HG03060 (cell line): ENCODE results near the gene CLIC3.

Source experiments
- ATAC-seq: cut with Tn5 transposase; IDR thresholded peaks from one replicate; pipeline ENCODE4 v1.9.1; 2021; ENCODE audit warnings: low read depth, moderate number of reproducible peaks; ENCODE audit not compliant: unreplicated experiment

CLIC3 gene

GRCh38 chr9:136983656-136984314, 12.6 kb downstream of the CLIC3 start:
- no peak for ATAC-seq

DNA sequence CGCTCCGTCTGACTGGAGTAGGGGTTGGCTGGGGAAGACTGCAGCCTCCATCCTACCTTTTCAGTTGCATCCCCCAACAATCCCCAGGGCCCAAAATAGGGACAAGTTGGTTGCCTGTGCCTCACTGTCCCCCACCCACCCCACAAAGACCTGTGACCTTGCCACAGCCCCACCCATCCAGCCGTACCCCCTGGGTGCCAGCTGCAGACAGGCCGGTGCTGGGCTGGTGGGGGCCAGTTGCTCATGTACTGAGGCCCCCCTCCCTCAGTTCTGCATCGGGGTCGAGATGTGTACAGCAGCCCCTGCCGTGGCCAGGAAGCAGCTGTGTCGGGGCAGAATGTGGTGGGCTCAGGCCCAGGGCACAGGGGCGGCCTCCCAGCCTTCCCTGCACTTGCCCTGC, 13.2 kb downstream of the CLIC3 start:
- no peak for ATAC-seq

DNA sequence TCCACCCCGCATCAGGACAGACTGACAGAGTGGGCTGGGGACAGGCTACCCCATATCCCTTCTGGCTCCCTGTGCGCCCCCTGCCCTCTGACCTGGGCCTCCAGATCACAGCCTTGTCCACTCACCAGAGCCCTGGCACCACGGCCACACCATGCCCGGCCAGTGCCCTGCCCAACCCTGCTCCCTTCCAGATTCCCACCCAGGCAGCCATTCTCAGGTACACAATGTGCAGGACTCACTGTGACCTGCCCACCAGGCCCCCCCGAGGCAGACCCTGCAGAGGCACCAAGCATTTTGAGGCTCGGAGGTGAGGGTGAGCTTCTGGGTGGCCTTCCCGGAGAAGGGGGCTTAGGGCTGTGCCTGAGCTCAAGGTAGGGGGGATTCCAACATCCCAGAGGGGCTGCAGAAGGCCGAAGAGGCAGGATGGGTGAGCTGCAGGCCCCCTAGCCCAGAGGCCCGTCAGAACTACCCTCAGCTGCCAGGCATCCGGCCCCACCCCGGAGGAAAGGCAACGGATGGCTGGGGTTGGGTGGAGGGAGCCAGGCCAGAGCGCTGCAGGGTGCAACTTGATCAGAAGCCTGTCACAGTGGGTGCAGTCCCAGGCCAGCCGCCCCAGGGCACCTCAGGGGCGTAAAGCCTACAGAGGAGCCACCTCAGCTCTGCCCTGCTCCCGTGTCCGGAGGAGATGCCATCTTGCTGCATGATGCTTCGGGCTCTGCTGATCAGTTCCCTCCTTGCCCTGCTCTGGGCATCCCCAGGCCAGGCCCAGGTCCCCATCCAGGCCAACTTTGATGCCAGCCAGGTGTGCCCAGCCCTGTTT, 13.9 kb downstream of the CLIC3 start, which contains the start of gene LCNL1:
Gene LCNL1, plus strand, starts transcription at position 762 of the 820 bp plus-strand sequence. CDS start 594 bp downstream, outside the sequence.
- no peak for ATAC-seq

GRCh38 chr9:136981588-136982231, 14.7 kb downstream of the CLIC3 start:
- ATAC-seq: no peak

DNA sequence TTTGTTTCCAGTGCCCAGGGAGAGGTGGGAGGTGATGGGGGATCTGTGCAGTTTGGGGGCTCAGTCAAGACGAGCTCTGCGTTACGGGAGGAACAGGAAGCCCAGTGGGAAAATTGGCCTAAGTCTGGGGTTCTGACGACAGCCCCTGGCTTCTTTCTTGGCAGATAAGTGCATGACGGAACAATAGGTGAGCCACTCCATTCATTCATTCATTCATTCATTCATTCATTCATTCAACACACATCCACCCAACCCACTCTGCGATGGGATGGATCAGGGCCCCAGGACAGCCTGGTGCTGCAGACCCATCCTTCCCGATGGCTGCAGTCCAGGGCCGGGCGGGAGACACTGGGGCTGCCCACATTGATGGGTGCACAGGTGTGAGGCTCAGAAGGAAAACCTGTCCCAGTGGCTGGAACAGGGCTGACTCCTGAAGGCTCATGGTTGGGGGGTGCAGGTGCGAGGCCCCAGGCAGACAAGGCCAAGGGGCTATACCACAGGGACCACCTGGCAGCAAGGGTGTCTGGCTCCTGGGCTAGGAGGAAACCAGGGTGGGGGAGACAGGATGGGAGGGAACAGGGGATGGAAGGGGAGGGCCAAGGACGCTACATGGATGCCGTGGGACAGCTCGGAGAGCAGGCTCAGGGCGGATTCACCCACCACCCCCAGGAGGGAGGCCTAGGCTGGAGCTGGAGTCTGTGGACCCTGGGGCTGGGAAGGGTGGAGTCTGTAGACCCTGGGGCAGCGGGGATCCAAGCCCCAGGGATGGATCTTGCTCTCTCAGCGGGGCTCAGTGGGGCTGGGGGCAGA, 15.5 kb downstream of the CLIC3 start:
- ATAC-seq: no peak

DNA sequence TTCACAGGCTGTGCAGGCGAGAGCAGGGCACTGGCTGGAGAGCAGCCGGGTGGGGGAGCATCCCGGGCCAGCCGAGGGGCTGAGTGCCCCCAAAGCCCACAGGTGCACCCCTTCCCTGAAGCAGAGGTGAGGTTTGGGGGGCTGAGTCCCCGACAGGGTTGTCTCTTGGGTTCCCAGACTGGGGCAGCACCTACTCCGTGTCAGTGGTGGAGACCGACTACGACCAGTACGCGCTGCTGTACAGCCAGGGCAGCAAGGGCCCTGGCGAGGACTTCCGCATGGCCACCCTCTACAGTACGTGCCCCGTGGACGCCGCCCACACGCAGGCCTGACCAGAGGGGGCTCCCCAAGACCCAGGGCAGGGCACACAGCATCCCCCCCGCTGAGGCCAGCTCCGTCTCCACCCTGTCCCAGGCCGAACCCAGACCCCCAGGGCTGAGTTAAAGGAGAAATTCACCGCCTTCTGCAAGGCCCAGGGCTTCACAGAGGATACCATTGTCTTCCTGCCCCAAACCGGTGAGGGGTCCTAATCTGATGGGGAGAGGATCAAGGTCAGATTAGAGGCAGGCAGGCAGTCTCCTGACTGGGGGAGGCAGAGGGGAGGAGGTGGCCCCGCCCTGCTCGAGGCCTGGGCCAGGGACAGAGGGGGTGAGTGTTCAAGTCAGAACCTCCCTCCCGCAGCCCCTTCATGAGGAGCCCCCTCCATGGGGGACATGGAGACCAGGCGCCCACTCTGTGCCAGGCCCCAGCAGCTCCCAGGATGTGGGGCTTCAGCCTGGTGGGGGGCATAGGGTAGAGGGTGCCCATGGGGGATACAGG, 16.4 kb downstream of the CLIC3 start:
- no peak for ATAC-seq

GRCh38 chr9:136978865-136979544, 17.4 kb downstream of the CLIC3 start:
- no peak for ATAC-seq

- no peak for ATAC-seq
Measured at GRCh38 chr9:136978073-136978864, 18.1 kb downstream of the CLIC3 start.

DNA sequence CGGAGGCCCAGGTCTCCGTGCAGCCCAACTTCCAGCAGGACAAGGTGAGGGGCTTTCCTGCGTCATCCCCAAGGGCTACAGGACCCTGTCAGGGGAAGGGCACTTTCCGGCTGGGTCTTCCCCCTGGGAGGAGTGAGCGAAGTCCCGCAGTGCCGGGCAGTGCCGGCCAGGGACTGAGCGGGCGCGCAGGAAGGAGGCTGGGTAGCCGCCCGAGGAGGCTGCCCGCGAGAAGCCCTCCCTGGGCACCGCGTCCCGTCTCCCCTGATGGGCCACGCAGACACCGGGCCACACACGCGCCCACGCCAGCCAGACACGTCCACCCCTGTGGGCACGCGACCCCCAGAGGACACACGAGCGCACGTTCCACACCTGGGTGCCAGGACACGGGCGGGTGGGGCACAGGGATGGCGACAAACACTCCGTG, 18.7 kb downstream of the CLIC3 start:
- ATAC-seq: no peak

DNA sequence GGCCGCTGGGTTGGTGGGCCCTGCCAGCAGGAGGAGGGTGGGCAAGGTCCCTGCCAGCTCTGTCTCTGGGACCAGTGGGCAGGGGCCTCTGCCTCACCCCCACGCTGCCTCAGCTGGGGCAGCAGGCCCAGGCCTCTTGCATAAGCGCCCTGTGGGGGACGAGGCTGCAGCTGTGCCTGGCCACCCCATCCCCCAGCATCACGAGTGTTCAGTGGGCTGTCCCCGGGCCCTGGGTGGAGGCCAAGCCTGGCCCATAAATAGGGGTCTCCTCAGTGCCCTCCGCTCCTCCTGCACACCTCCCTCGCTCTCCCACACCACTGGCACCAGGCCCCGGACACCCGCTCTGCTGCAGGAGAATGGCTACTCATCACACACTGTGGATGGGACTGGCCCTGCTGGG, 19.1 kb downstream of the CLIC3 start, which contains the start of gene PTGDS:
Gene PTGDS, plus strand, starts transcription at position 282 of the 400 bp plus-strand sequence. Its CDS starts 75 bp downstream, at position 357.
- no peak for ATAC-seq

DNA sequence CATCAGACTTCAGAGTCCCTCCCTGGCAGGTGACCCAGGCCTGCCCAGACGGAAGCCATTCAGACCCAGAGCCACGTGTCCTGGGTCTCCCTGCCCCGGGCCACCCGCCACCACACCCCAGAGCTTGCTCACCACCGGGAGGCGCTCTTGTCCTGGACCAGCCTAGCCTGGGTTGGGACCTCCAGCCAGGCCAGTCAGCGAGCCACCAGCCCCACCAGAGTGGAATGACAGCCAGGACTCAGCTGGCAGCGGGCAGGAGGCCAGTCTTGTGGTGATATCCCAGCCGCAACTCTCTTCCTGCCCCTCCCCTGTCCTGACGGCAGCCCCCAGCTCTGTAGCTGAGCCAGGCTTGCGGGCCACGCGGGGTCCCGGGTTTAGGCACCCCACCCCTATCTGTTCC, 20.7 kb downstream of the CLIC3 start:
- ATAC-seq: no peak

DNA sequence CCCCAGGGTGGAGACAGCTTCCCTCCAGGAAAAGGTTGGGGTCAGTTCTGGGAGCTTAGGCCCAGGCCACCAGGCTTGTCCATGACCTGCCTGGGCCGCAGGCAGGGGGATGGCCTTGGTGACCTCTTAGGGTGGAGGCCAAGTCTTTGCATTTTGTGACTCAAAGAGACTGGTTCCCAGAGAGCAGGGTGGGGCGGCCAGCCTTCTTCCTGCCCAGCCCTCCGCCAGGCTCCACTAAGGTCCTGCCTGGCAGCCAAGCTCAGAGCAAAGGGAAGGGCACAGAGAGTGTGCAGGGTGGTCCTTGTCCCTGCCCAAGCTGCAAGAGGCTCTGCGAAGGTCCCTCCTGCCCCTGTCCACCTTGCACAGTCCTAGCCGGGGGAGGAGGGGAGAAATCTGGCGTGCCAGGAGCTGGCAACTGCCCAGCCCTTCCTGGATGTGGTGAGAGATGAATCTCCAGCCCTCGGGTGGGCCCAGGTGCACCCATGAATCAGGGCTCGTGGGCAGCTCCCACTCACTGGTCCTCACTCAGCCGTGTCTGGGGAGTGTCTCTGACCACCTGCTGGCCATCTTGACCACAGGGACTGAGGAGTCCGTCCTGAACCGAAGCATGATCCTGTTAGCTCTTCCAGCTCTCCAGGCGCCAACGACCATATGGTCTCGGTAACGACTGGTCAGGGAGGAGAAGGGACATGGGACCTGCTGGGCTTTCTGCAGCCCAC, 21.4 kb downstream of the CLIC3 start:
- no peak for ATAC-seq

- no peak for ATAC-seq
Measured at GRCh38 chr9:136973618-136974617, 22.4 kb downstream of the CLIC3 start.

- ATAC-seq: no peak
Measured at GRCh38 chr9:136972743-136973142, 23.6 kb downstream of the CLIC3 start.

DNA sequence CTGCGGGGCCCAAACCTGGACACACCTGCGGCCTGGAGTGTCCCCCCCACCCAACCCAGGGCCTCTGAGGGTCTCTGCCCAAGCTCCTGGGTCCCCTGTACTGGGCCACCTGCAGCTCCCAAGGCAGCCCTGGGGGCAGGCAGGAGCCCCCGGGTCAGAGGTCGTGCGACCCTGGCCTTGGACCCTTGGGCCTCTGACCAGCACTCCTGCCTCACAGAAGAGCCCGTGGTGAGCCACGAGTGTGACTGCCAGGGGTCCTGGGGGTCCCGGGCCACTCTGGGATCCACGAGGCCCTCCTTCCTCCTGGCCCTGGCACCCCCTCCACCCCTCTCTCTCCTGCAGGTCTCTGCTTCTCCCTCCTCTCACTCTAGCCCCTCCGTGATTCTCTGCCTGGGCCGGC, 24.0 kb downstream of the CLIC3 start:
- ATAC-seq: no peak

DNA sequence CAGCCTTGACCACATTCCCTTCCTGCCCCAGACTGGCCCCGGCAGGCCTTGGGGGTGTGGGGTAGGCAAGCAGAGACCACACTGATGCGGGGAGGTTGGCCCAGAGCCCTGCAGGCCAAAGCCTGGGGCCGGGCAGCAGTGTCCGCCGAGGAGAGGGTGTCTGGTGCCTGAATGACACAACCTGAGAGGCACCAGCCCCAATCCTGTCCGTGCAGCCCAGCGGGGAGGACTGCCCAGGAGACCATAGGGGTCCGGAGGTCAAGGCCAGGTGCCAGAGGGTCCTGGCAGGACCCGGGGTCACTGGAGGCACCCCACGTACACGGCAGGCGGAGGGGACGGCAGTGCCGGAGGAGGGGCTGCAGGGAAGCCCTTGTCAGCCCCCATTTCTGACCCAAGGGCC, 24.6 kb downstream of the CLIC3 start:
- no peak for ATAC-seq
